Measurements from ENCODE around the gene TCF4. TPM values are rescaled to one million over a fixed set of nuclear protein-coding genes. Genes with fewer than 3 reads are reported as not detected.

Gene TCF4
- total and polyA plus RNA-seq, 2 of the 13 experiments (the other 11 are each of a cell fraction or from before 2014, with no cell fraction given), result not detected

- no peak for TF ChIP-seq ZNF891 (CRISPR knock-in tag; IDR thresholded peaks at IDR 0.05)
- no peak for TF ChIP-seq CC2D1A (CRISPR knock-in tag; IDR thresholded peaks at IDR 0.05)
- no peak for TF ChIP-seq TFAP4 (IDR thresholded peaks at IDR 0.05; ENCODE audit: borderline replicate concordance, low read depth)
- H3K4me2 ChIP-seq (ENCODE audit: low read depth, low read length), result no peak overlapping the region
- no peaks in the 10 kb centered on the region for H3K79me2 ChIP-seq (ENCODE audit: insufficient read depth, low read length)
- WGBS (ENCODE audit: low lambda C conversion rate), result 17% methylated on average over 2 of the region's 2 CpGs
- ChIA-PET POLR2A (no interaction called here), CTCF (ENCODE audit: low intra/inter-chr PET ratio, low total read pairs) (no interaction called here)
- no peak for DNase-seq (ENCODE audit: low spot score)
- ATAC-seq, result no peak
- H3K4me1 ChIP-seq (ENCODE audit: insufficient read depth, low read length), result no peaks in the 10 kb centered on the region
- no peaks in the 10 kb centered on the region for H3K36me3 ChIP-seq (replicated peaks in 1 of 2; ENCODE audit: control insufficient read depth in 1 of 2, insufficient read depth in 2 of 2, low read length in 2 of 2)
- no TSS peak for BruUV-seq (replicated peaks)
- H2AFZ ChIP-seq (ENCODE audit: low read length), result no peak overlapping the region
- no peaks in the 10 kb centered on the region for H4K20me1 ChIP-seq (ENCODE audit: insufficient read depth, low read length)
- in situ Hi-C loops (cut with HindIII; ENCODE audit: extremely low pct_ligation_motif_present, low pct_unique_long_range_greater_than_20kb), result no loop called here
- no peak overlapping the region for H3K9ac ChIP-seq (ENCODE audit: insufficient read depth, low read depth, low read length)
- no peak overlapping the region for H3K4me3 ChIP-seq (replicated peaks in 1 of 3; ENCODE audit: insufficient read depth in 1 of 3, low read depth in 2 of 3, low read length in 3 of 3)
- intact Hi-C loops (cut with micrococcal nuclease; ENCODE audit: unreplicated experiment), result no loop called here
- no peaks in the 10 kb centered on the region; a peak in 1 of 5 replicates for H3K27me3 ChIP-seq (ENCODE audit: control insufficient read depth in 1 of 2, insufficient read depth in 2 of 2, low read length in 2 of 2)
- no peak for FAIRE-seq
- no peak overlapping the region for H3K27ac ChIP-seq (ENCODE audit: extremely low read length, insufficient read depth, low read length)
- H3K9me3 ChIP-seq (ENCODE audit: low read length), result peaks cover 10% of the 10 kb centered on the region; the same call in 1 of the 2 replicates
Observed at GRCh38 chr18:55610506-55610905, 22.5 kb upstream of the TCF4 start.

- ATAC-seq, result no peak
- H3K4me1 ChIP-seq (ENCODE audit: insufficient read depth, low read length), result no peaks in the 10 kb centered on the region
- in situ Hi-C loops (cut with HindIII; ENCODE audit: extremely low pct_ligation_motif_present, low pct_unique_long_range_greater_than_20kb), result no loop called here
- H3K79me2 ChIP-seq (ENCODE audit: insufficient read depth, low read length), result no peaks in the 10 kb centered on the region
- H3K4me2 ChIP-seq (ENCODE audit: low read depth, low read length), result no peak overlapping the region
- WGBS (ENCODE audit: low lambda C conversion rate), result 0% methylated on average over 6 of the region's 6 CpGs
- ChIA-PET POLR2A (no interaction called here), CTCF (ENCODE audit: low intra/inter-chr PET ratio, low total read pairs) (no interaction called here)
- peaks cover 10% of the 10 kb centered on the region; the same call in 1 of the 2 replicates for H3K9me3 ChIP-seq (ENCODE audit: low read length)
- no peak for FAIRE-seq
- H3K27ac ChIP-seq (ENCODE audit: extremely low read length, insufficient read depth, low read length), result no peak overlapping the region
- H3K4me3 ChIP-seq (replicated peaks in 1 of 3; ENCODE audit: insufficient read depth in 1 of 3, low read depth in 2 of 3, low read length in 3 of 3), result no peak overlapping the region
- intact Hi-C loops (cut with micrococcal nuclease; ENCODE audit: unreplicated experiment), result no loop called here
- H3K36me3 ChIP-seq (replicated peaks in 1 of 2; ENCODE audit: control insufficient read depth in 1 of 2, insufficient read depth in 2 of 2, low read length in 2 of 2), result no peaks in the 10 kb centered on the region
- no peak overlapping the region for H3K9ac ChIP-seq (ENCODE audit: insufficient read depth, low read depth, low read length)
- TF ChIP-seq MAFF (IDR thresholded peaks at IDR 0.05; ENCODE audit: low read depth, low read length) (peak; percentile 77), ZNF788 (CRISPR knock-in tag; IDR thresholded peaks at IDR 0.05; ENCODE audit: borderline replicate concordance) (no peak), MAFK (conservative IDR thresholded peaks at IDR 0.05 in 1 of 2, IDR thresholded peaks at IDR 0.05 in 1 of 2; ENCODE audit: low read length in 2 of 2) (peak; percentile 71 to 86)
- no peak for DNase-seq (ENCODE audit: low spot score)
- no TSS peak for BruUV-seq (replicated peaks)
- H2AFZ ChIP-seq (ENCODE audit: low read length), result no peak overlapping the region
- H3K27me3 ChIP-seq (ENCODE audit: control insufficient read depth in 1 of 2, insufficient read depth in 2 of 2, low read length in 2 of 2), result no peaks in the 10 kb centered on the region; a peak in 1 of 5 replicates
- H4K20me1 ChIP-seq (ENCODE audit: insufficient read depth, low read length), result no peaks in the 10 kb centered on the region
Observed at GRCh38 chr18:55609160-55609825, 21.3 kb upstream of the TCF4 start.

Data from HepG2 (cell line).